Measurements from ENCODE around the gene ST6GAL2. TPM values are rescaled to one million over a fixed set of nuclear protein-coding genes. Genes with fewer than 3 reads are reported as not detected.

ST6GAL2 gene
- polyA plus RNA-seq, 3 donors: not detected

DNA sequence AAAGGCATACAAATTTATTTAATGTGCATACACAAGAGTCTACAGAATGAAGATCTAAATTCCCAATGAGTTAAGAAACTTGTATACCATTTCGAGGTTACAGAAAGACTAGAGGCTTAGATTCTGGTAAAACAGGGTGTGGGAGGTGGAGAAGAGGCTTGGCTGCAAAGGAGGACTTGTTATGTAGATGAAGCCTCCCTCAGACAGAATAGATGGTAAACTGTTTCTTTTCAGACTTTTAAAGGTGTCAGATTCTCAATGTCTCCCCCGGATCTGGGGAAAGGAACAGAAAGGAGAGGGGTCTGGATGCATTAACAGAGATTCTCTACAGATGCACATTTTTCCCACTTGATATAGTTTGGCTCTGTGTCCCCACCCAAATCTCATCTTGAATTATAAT lies 126.0 kb downstream of the ST6GAL2 start:
- H3K9me3 Mint-ChIP-seq: peaks cover 4 to 13% (median 6%) of the 10 kb centered on the region in 7 donors
- no peaks in the 10 kb centered on the region for H3K36me3 Mint-ChIP-seq
- H3K4me1 Mint-ChIP-seq: no peaks in the 10 kb centered on the region
- no peak overlapping the region for H3K4me3 Mint-ChIP-seq
- no peak for DNase-seq
- Histone ChIP-seq H3K27ac (ENCODE audit: low read depth in 1 of 2, low read length in 2 of 2) (no peak overlapping the region), H3K9ac (ENCODE audit: insufficient read depth, low read length, poor library complexity, severe bottlenecking) (no peak overlapping the region), H3K9me3 (replicated peaks in 1 of 2; ENCODE audit: control insufficient read depth in 1 of 2, insufficient read depth in 1 of 2, low read length in 2 of 2) (peaks cover 4% of the 10 kb centered on the region in 2 donors), H3K4me1 (ENCODE audit: control insufficient read depth in 1 of 2, insufficient read depth in 2 of 2, low read length in 2 of 2) (no peaks in the 10 kb centered on the region), H4K20me1 (ENCODE audit: insufficient read depth, low read length) (no peaks in the 10 kb centered on the region), H2AFZ (ENCODE audit: insufficient read depth, low read depth, low read length, poor library complexity, severe bottlenecking) (no peak overlapping the region), H3K27me3 (ENCODE audit: control insufficient read depth in 2 of 2, insufficient read depth in 2 of 2, low read length in 2 of 2) (no peaks in the 10 kb centered on the region), H3K79me2 (ENCODE audit: insufficient read depth, low read length) (no peaks in the 10 kb centered on the region), H3K4me2 (replicated peaks; ENCODE audit: extremely low read depth, low read length, poor library complexity, severe bottlenecking) (no peak overlapping the region), H3K4me3 (replicated peaks in 1 of 3; ENCODE audit: low read depth in 2 of 3, low read length in 3 of 3) (no peak overlapping the region), H3K36me3 (replicated peaks in 1 of 2; ENCODE audit: control insufficient read depth in 1 of 2, insufficient read depth in 2 of 2, low read length in 2 of 2) (no peaks in the 10 kb centered on the region)
- H3K27ac Mint-ChIP-seq: no peak overlapping the region
- no peaks in the 10 kb centered on the region for H3K27me3 Mint-ChIP-seq (ENCODE audit: low read depth in 3 of 3)
- intact Hi-C loops (cut with micrococcal nuclease): no loop called here
- TF ChIP-seq, protein P1, sequence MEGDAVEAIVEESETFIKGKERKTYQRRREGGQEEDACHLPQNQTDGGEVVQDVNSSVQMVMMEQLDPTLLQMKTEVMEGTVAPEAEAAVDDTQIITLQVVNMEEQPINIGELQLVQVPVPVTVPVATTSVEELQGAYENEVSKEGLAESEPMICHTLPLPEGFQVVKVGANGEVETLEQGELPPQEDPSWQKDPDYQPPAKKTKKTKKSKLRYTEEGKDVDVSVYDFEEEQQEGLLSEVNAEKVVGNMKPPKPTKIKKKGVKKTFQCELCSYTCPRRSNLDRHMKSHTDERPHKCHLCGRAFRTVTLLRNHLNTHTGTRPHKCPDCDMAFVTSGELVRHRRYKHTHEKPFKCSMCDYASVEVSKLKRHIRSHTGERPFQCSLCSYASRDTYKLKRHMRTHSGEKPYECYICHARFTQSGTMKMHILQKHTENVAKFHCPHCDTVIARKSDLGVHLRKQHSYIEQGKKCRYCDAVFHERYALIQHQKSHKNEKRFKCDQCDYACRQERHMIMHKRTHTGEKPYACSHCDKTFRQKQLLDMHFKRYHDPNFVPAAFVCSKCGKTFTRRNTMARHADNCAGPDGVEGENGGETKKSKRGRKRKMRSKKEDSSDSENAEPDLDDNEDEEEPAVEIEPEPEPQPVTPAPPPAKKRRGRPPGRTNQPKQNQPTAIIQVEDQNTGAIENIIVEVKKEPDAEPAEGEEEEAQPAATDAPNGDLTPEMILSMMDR (IDR thresholded peaks at IDR 0.05): no peak
- WGBS (ENCODE audit: insufficient coverage): no CpG with 5 or more reads among the region's 2 CpGs

DNA sequence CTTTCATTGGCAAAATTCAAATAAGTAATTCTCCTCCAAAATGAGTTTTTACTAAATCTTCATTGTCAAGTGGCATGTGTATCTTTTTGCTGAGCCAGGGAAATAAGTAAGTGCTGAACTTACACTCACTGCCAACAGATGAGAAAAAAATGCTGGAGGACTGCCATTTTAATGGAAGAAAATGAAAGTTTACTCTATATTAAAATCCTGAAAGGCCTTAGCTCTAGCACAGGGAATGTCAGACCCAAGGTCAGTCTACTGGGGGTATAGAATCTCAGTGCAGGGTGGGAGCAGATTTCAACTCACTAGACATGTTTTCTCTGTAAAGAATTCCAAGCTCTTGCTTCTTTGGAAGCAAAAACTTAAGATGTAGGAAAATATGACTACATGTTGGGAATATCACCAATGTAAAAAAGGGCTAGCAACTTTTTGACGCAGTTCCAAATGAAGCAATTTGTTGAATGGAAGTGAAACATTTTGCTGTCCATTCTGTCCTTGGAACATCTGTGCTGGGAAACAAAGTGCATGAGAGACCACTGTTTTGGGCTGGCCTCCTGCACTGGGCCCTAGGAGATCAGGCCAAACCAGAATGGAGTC lies 127.0 kb downstream of the ST6GAL2 start:
- no peaks in the 10 kb centered on the region for H3K27me3 Mint-ChIP-seq (ENCODE audit: low read depth in 3 of 3)

More for the DNA sequence above, 127.0 kb downstream of the ST6GAL2 start:
- no peak overlapping the region for H3K4me3 Mint-ChIP-seq
- H3K4me3 ChIP-seq (replicated peaks in 1 of 3; ENCODE audit: low read depth in 2 of 3, low read length in 3 of 3): no peak overlapping the region
- H3K36me3 Mint-ChIP-seq: no peaks in the 10 kb centered on the region
- no peak overlapping the region for H3K27ac Mint-ChIP-seq
- H3K4me2 ChIP-seq (replicated peaks; ENCODE audit: extremely low read depth, low read length, poor library complexity, severe bottlenecking): no peak overlapping the region
- H3K9me3 ChIP-seq (replicated peaks in 1 of 2; ENCODE audit: control insufficient read depth in 1 of 2, insufficient read depth in 1 of 2, low read length in 2 of 2): peaks cover 4 to 7% of the 10 kb centered on the region in 2 donors
- no peaks in the 10 kb centered on the region for H3K4me1 ChIP-seq (ENCODE audit: control insufficient read depth in 1 of 2, insufficient read depth in 2 of 2, low read length in 2 of 2)
- no peaks in the 10 kb centered on the region for H4K20me1 ChIP-seq (ENCODE audit: insufficient read depth, low read length)
- DNase-seq: no peak
- WGBS (ENCODE audit: insufficient coverage): 90% methylated on average over 1 of the region's 1 CpG
- no peaks in the 10 kb centered on the region for H3K27me3 ChIP-seq (ENCODE audit: control insufficient read depth in 2 of 2, insufficient read depth in 2 of 2, low read length in 2 of 2)
- H3K9ac ChIP-seq (ENCODE audit: insufficient read depth, low read length, poor library complexity, severe bottlenecking): no peak overlapping the region
- intact Hi-C loops (cut with micrococcal nuclease): no loop called here
- H3K27ac ChIP-seq (ENCODE audit: low read depth in 1 of 2, low read length in 2 of 2): no peak overlapping the region
- H3K4me1 Mint-ChIP-seq: no peaks in the 10 kb centered on the region
- H3K9me3 Mint-ChIP-seq: peaks cover 4 to 13% (median 6%) of the 10 kb centered on the region in 7 donors
- no peaks in the 10 kb centered on the region for H3K36me3 ChIP-seq (replicated peaks in 1 of 2; ENCODE audit: control insufficient read depth in 1 of 2, insufficient read depth in 2 of 2, low read length in 2 of 2)
- TF ChIP-seq, protein P1 (IDR thresholded peaks at IDR 0.05): no peak
- no peak overlapping the region for H2AFZ ChIP-seq (ENCODE audit: insufficient read depth, low read depth, low read length, poor library complexity, severe bottlenecking)
- H3K79me2 ChIP-seq (ENCODE audit: insufficient read depth, low read length): no peaks in the 10 kb centered on the region

Data from CD14-positive monocyte (primary cell).